GM18519 (cell line): ENCODE measurements around the gene URB2.
"Not testable (repeated sequence)": the region's sequence is repeated elsewhere in the genome, so short reads cannot be mapped to it uniquely, and the experiment has no call there.

Experiments used
- ATAC-seq: cut with Tn5 transposase; IDR thresholded peaks from one replicate; pipeline ENCODE4 v1.9.1; 2021; ENCODE audit warnings: mild to moderate bottlenecking, moderate library complexity; ENCODE audit not compliant: unreplicated experiment, low FRiP score

URB2 gene

DNA sequence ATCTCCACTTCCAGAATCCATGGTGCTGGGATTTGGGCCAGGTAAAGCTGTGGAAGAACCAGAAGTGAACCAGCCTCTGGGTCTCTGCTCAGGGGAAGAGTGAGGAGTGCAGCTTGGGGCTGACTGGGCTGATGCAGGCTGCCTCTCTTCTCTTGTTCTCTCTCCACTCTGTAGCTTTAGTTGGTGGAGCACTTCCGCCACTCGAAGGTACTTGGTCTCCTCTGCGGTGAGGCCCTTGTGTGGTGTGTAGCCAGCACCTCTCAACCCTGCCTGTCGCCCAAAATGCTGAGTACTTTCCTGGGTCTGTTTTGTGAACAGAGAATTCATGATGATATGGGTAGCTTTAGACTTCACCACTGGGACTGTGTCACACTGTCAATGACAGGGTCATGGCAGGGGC is 63.2 kb downstream of the URB2 start:
- ATAC-seq, result no peak

DNA sequence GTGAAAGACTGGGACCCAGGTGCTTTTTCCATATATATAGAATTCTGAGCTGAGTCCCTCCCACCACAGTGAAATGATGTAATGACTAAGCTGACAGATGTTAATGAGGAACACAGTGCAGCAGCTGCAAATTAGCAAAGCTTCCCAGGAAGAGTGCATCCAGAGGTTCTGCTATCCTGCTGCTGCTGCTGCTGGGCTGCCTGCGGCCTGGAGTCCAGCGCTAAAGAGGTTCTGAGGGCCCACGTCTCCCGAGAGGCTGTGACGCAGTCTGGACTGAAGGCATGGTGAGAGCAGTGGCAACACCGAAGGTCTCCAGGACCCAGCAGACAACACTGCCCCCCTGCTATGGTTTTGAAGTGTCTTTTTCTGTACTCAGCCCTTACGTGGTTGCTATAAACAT is 63.9 kb downstream of the URB2 start:
- no peak for ATAC-seq

DNA sequence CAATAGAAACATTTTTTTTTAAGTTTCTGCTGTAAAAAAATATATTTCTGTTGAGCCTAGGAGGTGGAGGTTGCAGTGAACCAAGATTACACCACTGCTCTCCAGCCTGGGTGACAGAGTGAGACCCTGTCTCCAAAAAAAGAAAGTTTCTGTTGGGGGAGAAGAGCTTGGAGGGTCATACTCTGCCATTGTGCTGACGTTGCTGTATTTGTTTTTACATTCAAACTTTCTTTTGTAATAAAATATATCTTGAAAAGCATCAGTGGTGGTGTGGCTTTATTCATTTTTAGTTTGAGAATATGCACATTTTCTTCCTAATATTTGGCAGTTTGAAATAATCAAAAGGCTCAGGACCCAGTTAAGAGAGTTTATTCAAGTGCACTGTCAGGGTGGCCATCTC is 64.6 kb downstream of the URB2 start:
- ATAC-seq, result no peak

DNA sequence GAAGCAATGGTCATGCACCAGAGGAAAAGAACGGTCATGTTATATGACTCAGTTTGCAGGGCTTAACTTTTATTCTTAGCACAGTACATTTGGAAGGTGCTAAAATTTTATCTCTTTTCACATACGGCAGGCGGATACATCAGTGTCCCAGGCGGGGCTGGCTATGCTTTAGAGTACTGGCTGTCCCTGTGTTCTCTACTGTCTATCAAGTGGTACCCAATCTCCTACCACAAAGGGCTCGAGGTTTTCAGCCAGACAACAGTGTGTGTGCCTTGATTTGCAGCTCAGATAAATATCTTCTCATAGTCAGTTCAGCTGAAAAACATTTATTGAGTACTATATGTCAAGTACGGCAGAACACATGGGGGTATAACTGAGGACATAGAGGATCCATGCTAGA is 65.3 kb downstream of the URB2 start:
- ATAC-seq, result no peak

DNA sequence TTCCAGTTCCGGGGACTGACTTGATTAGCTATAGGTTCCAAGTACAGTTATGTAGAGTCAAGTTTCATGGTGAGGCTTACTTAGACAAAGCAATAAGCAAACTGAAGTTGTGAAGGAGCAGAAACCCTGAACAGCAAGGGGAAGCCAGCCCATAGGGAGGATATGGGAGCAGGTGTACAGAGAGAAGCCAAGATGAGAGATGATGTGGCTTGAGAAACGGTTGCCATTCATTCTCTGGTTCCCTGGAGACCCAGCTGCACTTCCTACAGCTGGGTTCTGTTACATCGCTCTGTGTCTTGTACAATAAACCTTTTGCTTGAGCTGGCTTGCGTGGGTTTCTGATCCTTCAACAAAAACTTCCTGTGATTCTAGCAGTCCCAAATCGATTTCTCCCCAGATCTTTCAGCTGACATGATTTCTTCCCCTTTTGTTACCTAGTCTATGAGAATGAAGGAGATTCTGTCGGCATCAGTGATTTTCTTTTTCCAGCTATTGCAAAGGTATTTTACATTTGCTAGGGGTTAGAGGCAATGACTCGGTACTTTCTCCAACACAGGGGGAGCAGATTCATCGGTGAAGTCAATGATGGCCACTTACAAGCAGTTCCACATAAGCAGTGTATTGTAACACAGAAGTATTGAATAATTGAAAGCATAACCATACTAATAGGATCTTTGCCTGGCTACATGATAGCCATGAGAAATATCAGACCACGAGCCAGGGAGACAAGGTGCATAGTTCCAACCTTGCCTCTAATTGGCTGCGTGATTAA is 67.3 kb downstream of the URB2 start:
- no peak for ATAC-seq

DNA sequence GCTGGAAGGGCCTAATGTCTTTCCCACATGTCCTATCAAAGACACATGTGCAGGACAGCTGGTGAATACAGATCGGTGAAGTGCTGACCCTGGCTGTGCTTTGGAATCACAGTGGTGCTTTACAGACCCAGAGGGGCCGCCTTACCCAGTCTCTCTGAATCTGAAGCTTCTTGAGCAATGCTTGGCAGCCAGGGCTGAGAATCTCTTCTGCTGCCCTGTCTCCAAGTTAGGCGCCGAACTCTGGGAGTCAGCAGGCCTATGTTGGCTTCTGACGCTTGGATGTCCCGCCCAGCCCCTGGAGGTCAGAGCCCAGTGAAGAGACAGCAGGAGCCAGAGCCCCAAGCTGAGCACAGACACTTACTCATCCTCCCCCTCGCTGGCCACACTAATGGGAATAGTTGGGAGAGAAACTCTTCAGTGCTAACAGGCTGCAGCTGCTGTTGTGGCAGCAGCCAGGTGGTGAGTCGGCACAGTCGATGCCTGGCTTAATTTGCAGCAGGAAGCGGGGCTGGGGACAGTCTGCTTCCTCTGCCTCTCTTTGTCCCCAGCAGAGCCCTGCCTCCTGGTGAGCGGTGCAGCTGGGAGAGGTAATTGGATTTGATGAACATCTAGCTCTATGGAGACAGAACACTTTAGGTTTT is 68.1 kb downstream of the URB2 start:
- no peak for ATAC-seq

DNA sequence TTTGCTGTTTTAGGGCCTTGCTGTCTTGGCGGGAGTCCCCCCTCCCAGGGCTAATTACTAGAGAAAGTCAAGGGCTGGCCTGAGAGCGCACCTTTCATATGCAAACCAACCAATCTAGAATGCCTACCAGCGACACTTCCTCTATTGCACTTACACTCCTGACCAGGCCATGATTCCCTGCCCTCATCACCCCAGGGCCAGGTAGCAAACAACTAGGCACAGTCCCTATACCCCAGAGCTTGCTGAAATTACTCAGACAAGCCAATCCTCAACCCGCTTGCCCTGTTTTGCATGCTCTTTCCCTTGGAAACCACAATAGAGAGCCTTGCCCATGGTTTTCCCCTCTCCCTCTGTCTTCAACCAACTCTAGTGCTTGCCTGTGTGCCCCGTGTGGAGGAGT is 70.3 kb downstream of the URB2 start:
- no peak for ATAC-seq

DNA sequence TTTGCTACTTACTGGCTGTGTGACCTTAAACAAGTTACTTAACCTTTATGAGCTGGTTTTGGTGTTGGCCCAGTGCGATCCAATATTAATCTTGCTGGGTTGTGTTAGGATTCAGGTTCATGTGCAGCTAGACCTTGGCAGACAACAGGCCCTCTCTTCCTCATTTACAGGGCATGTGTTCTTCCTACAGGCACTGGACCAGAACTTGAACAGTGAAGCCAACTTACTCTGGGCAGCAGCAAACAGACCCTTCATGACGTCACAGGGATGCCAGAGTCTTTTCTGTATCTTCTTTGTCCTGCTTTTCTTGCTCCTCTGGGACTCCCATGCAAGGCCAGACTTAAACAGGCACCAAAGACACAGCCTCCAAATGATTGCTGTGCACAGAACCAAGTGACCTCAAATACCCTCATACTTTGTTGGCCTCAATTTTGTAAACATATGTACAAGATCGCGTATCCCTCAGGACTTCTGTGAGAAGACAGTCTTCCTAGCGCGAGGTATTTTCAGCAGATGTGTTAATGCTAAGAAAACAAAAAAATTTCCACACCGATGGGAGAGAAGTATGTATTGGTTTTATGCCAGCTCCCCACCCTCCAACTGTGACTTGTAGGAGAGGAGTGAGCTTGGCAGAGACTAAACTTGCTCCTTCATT is 73.7 kb downstream of the URB2 start:
- ATAC-seq, result no peak

DNA sequence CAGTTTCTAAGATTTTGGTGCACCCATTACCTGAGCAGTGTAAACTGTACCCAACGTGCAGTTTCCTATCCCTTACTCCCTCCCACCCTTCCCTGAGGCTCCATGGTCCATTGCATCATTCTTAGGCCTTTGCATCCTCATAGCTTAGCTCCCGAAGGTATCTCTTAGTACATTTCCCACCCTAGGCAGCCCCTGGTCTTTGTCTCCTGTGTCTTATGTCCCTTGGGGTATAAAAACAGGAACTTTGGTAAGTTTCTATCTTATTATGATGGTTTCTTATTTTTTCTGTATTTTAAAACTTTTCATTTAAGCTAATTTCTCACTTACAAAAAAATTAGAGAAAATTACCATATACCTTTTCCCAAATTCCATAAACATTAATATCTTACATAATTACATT is 78.1 kb downstream of the URB2 start:
- no peak for ATAC-seq

DNA sequence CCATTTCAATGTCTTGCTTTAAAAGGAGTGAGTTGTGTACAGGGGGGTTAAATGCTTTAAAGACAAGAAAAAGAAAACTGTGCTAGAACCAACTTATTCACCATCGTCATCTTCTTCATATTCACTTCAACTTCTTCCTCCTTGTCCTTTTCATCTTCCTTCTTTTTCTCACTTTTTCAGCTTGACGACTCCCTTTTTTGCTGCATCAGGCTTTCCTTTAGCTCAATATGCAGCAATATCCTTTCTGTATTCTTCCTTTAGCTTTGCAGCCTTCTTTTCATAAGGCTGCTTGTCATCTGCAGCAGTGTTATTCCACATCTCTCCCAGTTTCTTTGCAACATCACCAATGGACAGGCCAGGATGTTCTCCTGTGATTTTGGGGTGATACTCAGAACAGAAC is 79.1 kb downstream of the URB2 start:
- ATAC-seq, result not testable (repeated sequence)

DNA sequence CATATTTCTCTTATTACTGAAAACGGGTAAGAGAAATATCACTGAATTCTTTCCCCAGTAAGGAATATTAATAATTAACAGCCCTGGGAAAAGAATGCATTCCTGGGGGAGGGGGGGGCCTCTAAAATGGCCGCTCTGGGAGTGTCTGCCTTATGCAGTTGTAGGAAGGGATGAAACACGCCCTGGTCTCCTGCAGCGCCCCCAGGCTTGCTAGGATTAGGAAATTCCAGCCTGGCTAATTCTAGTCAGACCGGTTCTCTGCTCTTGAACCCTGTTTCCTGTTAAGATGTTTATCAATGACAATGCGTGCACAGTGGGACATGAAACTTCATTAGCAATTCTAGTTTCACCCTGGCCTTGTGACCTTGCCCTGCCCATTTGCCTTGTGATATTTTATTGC is 81.1 kb downstream of the URB2 start:
- not testable (repeated sequence) for ATAC-seq

DNA sequence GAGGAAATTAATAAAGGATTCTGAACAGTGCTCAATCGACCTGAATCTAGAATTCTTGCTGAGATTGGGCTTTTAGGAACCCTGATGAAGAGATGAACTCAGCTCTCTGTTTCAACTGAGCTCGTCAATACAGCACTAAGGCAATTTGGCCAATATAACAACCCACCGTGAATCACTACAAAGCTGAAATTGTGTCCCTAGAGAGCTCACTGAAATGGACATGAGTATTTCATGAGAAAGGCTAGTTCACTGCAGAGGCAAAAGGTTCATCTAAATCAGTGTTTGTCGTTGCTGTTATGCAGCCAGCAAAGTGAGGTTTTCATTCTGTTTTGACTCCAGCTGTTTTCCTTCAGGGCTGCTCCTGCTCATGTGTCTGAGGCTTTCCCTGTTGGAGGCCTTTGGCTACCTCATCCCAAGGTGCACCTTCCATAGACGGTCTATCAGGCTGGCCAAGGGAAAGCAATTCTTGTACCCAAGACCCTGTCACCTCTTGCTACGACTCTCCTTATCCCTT is 83.5 kb downstream of the URB2 start:
- no peak for ATAC-seq
